ENCODE results near the gene C7orf57.

The C7orf57 gene

GRCh38 chr7:48110868-48111267, 75.5 kb downstream of the C7orf57 start:
- H3K9me3 ChIP-seq (ENCODE audit: insufficient read depth, low read length, severe bottlenecking) = no peaks in the 10 kb centered on the region
- ATAC-seq (ENCODE audit: insufficient read depth, low read depth) (no peak), DNase-seq (no peak)
- H3K36me3 ChIP-seq (ENCODE audit: insufficient read depth, low read length) = no peaks in the 10 kb centered on the region
- no peaks in the 10 kb centered on the region for H4K20me1 ChIP-seq (ENCODE audit: insufficient read depth, low read length)
- H2AFZ ChIP-seq (ENCODE audit: low read depth, low read length) = no peak overlapping the region
- H3K9ac ChIP-seq (ENCODE audit: low read depth, low read length) = no peak overlapping the region
- H3K79me2 ChIP-seq (ENCODE audit: insufficient read depth, low read length) = no peaks in the 10 kb centered on the region
- H3K4me1 ChIP-seq (ENCODE audit: insufficient read depth, low read length) = no peaks in the 10 kb centered on the region
- H3K27ac ChIP-seq (ENCODE audit: low read length) = no peak overlapping the region
- H3K4me2 ChIP-seq (ENCODE audit: insufficient read depth, low read length) = no peak overlapping the region
- H3K4me3 ChIP-seq (ENCODE audit: low read depth in 1 of 2, low read length in 2 of 2) = no peak overlapping the region
- no peaks in the 10 kb centered on the region for H3K27me3 ChIP-seq (ENCODE audit: insufficient read depth, low read length, poor library complexity)
- TF ChIP-seq, protein P1, sequence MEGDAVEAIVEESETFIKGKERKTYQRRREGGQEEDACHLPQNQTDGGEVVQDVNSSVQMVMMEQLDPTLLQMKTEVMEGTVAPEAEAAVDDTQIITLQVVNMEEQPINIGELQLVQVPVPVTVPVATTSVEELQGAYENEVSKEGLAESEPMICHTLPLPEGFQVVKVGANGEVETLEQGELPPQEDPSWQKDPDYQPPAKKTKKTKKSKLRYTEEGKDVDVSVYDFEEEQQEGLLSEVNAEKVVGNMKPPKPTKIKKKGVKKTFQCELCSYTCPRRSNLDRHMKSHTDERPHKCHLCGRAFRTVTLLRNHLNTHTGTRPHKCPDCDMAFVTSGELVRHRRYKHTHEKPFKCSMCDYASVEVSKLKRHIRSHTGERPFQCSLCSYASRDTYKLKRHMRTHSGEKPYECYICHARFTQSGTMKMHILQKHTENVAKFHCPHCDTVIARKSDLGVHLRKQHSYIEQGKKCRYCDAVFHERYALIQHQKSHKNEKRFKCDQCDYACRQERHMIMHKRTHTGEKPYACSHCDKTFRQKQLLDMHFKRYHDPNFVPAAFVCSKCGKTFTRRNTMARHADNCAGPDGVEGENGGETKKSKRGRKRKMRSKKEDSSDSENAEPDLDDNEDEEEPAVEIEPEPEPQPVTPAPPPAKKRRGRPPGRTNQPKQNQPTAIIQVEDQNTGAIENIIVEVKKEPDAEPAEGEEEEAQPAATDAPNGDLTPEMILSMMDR (IDR thresholded peaks at IDR 0.05; ENCODE audit: borderline replicate concordance, extremely low read depth, low read length, poor library complexity, severe bottlenecking) = no peak
- no peak for TF ChIP-seq EZH2 (IDR thresholded peaks at IDR 0.05; ENCODE audit: borderline replicate concordance, low read depth, low read length, severe bottlenecking)

Data from DND-41 (cell line).